Suprapubic skin (tissue), 4 donors: ENCODE results near the gene NCAPG.

Experiments used
- POLR2A ChIP-seq, 2 donors: fragments of 450-650 bp; IDR thresholded peaks; one replicate each; pipeline ENCODE4 v1.6.1; 2017; ENCODE audit warnings: antibody characterized with exemption in 2 of 2, mild to moderate bottlenecking in 2 of 2, moderate library complexity in 2 of 2
- POLR2AphosphoS5 ChIP-seq, 3 donors: sonication (generic); formaldehyde crosslinking; IDR thresholded peaks; one replicate each; pipeline ENCODE4 v1.6.1; 2017; ENCODE audit warnings: antibody characterized with exemption in 3 of 3
- TF ChIP-seq, protein P1 (sequence below), 2 donors: fragments of 200-600 bp in 1 of 2; fragments of 450-650 bp in 1 of 2; sonication (generic) in 1 of 2; IDR thresholded peaks; one replicate each; pipeline ENCODE4 v1.5.1; 2016 to 2019; ENCODE audit warnings: antibody characterized with exemption in 2 of 2, mild to moderate bottlenecking in 1 of 2, moderate library complexity in 1 of 2

DNA sequence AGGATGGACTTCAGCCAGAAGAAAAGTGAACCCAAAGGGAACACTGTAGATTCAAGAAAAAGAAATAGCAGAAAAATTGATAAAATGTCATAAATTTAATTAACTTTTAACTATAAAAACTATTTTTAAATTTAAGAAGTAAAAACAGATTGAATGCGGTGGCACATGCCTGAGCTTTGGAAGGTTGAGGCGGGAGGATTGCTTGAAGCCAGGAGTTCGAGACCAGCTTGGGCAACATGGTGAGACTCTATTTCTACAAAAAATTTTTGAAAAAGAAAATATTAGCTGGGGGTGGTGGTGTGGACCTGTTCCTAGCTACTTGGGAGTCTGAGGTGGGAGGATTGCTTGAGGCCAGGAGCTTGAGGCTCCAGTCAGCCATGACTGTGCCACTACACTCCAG lies 32.3 kb upstream of the NCAPG start:
- TF ChIP-seq, protein P1, sequence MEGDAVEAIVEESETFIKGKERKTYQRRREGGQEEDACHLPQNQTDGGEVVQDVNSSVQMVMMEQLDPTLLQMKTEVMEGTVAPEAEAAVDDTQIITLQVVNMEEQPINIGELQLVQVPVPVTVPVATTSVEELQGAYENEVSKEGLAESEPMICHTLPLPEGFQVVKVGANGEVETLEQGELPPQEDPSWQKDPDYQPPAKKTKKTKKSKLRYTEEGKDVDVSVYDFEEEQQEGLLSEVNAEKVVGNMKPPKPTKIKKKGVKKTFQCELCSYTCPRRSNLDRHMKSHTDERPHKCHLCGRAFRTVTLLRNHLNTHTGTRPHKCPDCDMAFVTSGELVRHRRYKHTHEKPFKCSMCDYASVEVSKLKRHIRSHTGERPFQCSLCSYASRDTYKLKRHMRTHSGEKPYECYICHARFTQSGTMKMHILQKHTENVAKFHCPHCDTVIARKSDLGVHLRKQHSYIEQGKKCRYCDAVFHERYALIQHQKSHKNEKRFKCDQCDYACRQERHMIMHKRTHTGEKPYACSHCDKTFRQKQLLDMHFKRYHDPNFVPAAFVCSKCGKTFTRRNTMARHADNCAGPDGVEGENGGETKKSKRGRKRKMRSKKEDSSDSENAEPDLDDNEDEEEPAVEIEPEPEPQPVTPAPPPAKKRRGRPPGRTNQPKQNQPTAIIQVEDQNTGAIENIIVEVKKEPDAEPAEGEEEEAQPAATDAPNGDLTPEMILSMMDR (IDR thresholded peaks at IDR 0.05), result no peak
- TF ChIP-seq POLR2AphosphoS5 (IDR thresholded peaks at IDR 0.05) (no peak), POLR2A (IDR thresholded peaks at IDR 0.05) (no peak)
